ENCODE measurements around the gene COLQ.

DNA sequence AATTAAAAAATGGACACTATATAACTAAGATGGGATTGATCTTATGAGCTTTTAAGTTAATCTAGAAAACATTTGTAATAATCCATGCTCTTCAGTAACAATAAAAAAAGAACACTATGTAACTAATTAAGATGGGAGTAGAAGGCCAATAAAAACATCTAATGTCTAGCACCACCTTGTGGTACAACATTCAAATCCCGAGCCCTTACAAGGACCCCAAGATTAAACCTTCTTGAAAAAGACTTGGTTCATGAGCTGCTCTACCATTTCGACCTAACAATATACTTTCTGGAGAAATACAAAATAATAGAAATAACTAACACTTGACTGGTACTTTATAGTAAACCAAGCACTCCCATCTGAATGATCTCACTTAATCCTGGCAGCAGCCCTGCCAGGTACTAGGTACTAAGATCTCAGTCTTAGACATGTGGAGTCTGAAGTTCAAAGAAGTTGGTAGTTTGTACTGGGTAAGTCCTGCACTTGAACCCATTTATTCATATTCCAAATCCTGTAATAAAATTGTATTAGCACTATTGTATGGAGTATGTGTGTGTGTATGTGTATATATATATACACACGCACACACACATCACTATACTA is 116.0 kb downstream of the COLQ start:
- TF ChIP-seq, protein P1, sequence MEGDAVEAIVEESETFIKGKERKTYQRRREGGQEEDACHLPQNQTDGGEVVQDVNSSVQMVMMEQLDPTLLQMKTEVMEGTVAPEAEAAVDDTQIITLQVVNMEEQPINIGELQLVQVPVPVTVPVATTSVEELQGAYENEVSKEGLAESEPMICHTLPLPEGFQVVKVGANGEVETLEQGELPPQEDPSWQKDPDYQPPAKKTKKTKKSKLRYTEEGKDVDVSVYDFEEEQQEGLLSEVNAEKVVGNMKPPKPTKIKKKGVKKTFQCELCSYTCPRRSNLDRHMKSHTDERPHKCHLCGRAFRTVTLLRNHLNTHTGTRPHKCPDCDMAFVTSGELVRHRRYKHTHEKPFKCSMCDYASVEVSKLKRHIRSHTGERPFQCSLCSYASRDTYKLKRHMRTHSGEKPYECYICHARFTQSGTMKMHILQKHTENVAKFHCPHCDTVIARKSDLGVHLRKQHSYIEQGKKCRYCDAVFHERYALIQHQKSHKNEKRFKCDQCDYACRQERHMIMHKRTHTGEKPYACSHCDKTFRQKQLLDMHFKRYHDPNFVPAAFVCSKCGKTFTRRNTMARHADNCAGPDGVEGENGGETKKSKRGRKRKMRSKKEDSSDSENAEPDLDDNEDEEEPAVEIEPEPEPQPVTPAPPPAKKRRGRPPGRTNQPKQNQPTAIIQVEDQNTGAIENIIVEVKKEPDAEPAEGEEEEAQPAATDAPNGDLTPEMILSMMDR (conservative IDR thresholded peaks at IDR 0.05), result peak; percentile 77
- no peak for TF ChIP-seq ZFX (IDR thresholded peaks at IDR 0.05)
